Ovary (tissue), 3 donors: ENCODE results near the gene OR1S2.

ENCODE experiments used
- EP300 ChIP-seq: sonication (generic); formaldehyde crosslinking; IDR thresholded peaks from one replicate; pipeline ENCODE4 v1.6.1; 2017; ENCODE audit warnings: antibody characterized with exemption
- POLR2A ChIP-seq: fragments of 450-650 bp; IDR thresholded peaks from one replicate; pipeline ENCODE4 v1.6.1; 2017; ENCODE audit warnings: antibody characterized with exemption, mild to moderate bottlenecking, moderate library complexity
- TF ChIP-seq, protein P1 (sequence below), 3 donors: fragments of 450-650 bp in 2 of 3; fragments of 200-600 bp in 1 of 3; IDR thresholded peaks; one replicate each; pipeline versions ENCODE4 v1.5.1 to v1.8.0; 2016 to 2022; ENCODE audit warnings: antibody characterized with exemption in 3 of 3, mild to moderate bottlenecking in 1 of 3
- donor health status: DM: no; HTN: no; CAD: no.

DNA sequence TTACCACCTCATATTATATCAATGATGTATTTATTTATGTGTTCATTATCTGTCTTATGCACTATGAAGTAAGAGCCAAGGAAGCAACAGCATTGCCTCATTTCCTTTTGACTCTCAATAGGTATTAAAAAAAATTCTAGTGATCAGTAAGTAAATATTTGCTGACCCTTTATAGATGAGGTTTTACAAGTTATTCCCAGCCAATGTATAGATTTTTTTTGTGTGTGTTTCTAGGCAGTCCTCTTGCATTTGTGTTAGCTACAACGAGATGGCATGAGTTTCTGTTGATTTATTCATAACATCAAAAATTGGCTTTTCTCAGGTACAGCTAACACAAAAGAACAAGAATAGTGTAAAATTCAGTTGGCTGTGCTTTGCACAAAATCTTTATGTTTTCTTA, 4.7 kb downstream of the OR1S2 start:
- TF ChIP-seq, protein P1, sequence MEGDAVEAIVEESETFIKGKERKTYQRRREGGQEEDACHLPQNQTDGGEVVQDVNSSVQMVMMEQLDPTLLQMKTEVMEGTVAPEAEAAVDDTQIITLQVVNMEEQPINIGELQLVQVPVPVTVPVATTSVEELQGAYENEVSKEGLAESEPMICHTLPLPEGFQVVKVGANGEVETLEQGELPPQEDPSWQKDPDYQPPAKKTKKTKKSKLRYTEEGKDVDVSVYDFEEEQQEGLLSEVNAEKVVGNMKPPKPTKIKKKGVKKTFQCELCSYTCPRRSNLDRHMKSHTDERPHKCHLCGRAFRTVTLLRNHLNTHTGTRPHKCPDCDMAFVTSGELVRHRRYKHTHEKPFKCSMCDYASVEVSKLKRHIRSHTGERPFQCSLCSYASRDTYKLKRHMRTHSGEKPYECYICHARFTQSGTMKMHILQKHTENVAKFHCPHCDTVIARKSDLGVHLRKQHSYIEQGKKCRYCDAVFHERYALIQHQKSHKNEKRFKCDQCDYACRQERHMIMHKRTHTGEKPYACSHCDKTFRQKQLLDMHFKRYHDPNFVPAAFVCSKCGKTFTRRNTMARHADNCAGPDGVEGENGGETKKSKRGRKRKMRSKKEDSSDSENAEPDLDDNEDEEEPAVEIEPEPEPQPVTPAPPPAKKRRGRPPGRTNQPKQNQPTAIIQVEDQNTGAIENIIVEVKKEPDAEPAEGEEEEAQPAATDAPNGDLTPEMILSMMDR (IDR thresholded peaks at IDR 0.05), result no peak
- TF ChIP-seq POLR2A (no peak), EP300 (no peak)
